BJ (cell line): ENCODE results near the gene ZDHHC7. TPM values are rescaled to one million over a fixed set of nuclear protein-coding genes. Genes with fewer than 3 reads are reported as not detected.

Experiments
- CTCF ChIA-PET: fragments of 350-600 bp; formaldehyde crosslinking; extraction: SDS; loops from one replicate; lab custom pipeline; 2021; ENCODE audit warnings: antibody characterized with exemption, inconsistent platforms; lab: Yijun Ruan, JAX
- POLR2A ChIA-PET: fragments of 300-600 bp; sonication (Branson Sonifier 250); formaldehyde crosslinking; extraction: SDS; loops from one replicate; lab custom pipeline; 2021; ENCODE audit warnings: antibody characterized with exemption; lab: Charles Lee
- DNase-seq: peaks from one replicate; pipeline ENCODE4 v3.0.0-alpha.2; 2011; ENCODE audit warnings: low read depth
- H3K27me3 ChIP-seq: 2 replicates; pipeline ENCODE4 v1.6.0; 2011; ENCODE audit warnings: low read length; ENCODE audit not compliant: control insufficient read depth, insufficient read depth
- H3K36me3 ChIP-seq: 2 replicates; pipeline ENCODE4 v1.5.1; 2011; ENCODE audit warnings: low read length; ENCODE audit not compliant: control insufficient read depth, insufficient read depth
- H3K4me3 ChIP-seq: 2 replicates; pipeline ENCODE4 v1.5.1; 2011; ENCODE audit warnings: low read depth, mild to moderate bottlenecking, control low read depth, low read length
- polyA plus RNA-seq: library from polyadenylated mRNA; depleted of rRNA; stranded (reverse); fragments of >200 nt; gene quantifications from 2 replicates; pipeline ENCODE4 v1.2.3, GENCODE V29; 2011
- TF ChIP-seq, protein P1 (sequence below): IDR thresholded peaks from 2 replicates; pipeline ENCODE4 v1.5.1; 2011; ENCODE audit warnings: low read depth, mild to moderate bottlenecking, control low read depth, inconsistent platforms, low read length, moderate library complexity; ENCODE audit not compliant: insufficient read depth

Gene ZDHHC7
- polyA plus RNA-seq, 1 experiment: 111 TPM

DNA sequence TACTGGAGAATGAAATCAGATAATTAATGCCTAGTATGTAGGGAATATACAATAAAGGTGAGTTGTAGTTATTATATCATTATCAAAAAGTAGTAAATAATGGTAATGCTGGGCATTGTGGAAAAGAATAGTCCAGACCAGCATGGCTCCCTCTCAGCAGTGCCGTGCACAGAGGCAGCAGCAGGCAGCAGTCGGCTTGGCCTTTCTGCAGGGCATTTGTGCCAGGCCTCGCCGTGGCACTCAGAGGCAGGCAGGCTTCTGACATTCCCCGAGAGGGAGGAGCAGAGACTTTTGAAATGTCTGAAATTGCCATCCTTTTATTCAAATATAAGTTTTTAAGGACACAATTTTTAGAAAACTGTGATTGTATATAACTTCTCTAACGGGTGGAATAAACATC lies 31.3 kb upstream of the ZDHHC7 start:
- H3K36me3 ChIP-seq: no peaks in the 10 kb centered on the region
- POLR2A ChIA-PET: no interaction called here
- TF ChIP-seq, protein P1, sequence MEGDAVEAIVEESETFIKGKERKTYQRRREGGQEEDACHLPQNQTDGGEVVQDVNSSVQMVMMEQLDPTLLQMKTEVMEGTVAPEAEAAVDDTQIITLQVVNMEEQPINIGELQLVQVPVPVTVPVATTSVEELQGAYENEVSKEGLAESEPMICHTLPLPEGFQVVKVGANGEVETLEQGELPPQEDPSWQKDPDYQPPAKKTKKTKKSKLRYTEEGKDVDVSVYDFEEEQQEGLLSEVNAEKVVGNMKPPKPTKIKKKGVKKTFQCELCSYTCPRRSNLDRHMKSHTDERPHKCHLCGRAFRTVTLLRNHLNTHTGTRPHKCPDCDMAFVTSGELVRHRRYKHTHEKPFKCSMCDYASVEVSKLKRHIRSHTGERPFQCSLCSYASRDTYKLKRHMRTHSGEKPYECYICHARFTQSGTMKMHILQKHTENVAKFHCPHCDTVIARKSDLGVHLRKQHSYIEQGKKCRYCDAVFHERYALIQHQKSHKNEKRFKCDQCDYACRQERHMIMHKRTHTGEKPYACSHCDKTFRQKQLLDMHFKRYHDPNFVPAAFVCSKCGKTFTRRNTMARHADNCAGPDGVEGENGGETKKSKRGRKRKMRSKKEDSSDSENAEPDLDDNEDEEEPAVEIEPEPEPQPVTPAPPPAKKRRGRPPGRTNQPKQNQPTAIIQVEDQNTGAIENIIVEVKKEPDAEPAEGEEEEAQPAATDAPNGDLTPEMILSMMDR: no peak
- H3K27me3 ChIP-seq: no peaks in the 10 kb centered on the region
- CTCF ChIA-PET: interaction anchor here (1.0 kb wide), 1 partner anchor 14 kb away, joined by 4 read pairs; no protein-coding TSS in a partner anchor
- no peak overlapping the region for H3K4me3 ChIP-seq
- DNase-seq: no peak

DNA sequence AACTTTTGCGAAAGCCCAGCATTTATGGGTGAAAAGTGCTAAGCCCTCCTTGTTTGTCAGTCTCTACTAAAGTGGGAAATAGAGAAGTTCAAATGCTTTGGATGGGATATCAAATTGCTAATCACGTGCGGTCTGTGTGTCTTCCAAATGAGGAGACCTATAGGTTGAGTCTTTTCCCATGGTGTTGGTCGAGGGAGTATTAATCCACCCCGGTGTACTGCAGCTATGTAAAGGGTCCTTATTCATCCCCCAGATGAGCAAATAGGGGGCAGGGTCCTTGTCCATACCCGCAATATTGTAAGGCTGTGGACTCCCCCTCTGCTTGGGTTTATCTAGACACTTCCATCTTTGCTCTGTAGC lies 30.8 kb upstream of the ZDHHC7 start:
- Histone ChIP-seq H3K4me3 (no peak overlapping the region), H3K36me3 (no peaks in the 10 kb centered on the region), H3K27me3 (no peaks in the 10 kb centered on the region)
- DNase-seq: no peak
- ChIA-PET CTCF (interaction anchor here (0.9 kb wide), 1 partner anchor 289 kb away, joined by 4 read pairs; no protein-coding TSS in a partner anchor), POLR2A (no interaction called here)
- TF ChIP-seq, protein P1: no peak

DNA sequence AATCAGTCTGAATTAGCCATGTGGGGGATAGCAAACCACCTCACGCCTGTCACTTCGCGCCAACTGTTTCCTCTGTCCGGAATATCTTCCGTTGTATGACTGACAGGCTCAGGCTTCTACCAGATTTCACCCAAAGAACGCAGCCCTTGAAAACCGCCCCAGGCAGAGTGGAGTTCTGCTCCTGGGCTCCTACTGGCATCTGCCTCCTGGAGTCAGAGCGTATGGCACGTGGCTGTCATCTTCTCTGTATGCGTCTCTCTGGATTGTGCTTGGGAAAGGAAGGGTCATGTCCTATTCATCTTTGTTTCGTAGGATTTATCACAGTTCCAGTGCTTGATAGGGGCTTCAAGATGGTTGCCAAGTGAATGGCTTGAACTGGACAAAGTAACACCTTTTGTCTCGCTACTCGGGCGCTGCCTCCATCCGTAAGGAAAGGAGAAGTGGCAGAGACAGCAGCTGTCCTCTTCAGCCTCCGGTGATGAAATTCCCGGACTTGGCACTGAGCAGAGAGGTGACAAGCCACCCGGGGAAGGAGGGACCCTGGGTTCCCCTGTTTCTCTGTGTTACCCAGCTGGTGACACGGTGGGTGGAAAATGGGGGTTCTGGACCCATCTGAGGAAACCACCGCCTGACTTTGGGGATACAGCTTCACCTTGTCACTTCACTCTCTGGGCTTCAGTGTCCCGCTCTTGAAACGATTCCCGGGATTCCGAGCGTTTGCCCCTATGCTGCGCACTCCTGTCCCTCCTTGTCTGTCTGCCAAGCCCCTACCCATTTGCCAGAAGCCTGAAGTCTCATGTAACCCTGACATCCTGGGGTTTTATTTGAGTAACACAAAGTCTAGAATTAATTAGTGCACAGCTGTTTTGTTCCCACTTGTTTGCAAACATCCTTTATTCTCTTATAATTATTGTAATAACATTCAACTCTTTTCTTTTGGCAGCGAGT lies 30.2 kb upstream of the ZDHHC7 start:
- Histone ChIP-seq H3K27me3 (no peaks in the 10 kb centered on the region), H3K4me3 (no peak overlapping the region), H3K36me3 (no peaks in the 10 kb centered on the region)
- DNase-seq: no peak
- ChIA-PET POLR2A (no interaction called here), CTCF (interaction anchor here (0.9 to 1.1 kb wide), 2 partner anchors 117 to 289 kb away, joined by 3 to 4 read pairs; no protein-coding TSS in a partner anchor)
- TF ChIP-seq, protein P1: no peak

DNA sequence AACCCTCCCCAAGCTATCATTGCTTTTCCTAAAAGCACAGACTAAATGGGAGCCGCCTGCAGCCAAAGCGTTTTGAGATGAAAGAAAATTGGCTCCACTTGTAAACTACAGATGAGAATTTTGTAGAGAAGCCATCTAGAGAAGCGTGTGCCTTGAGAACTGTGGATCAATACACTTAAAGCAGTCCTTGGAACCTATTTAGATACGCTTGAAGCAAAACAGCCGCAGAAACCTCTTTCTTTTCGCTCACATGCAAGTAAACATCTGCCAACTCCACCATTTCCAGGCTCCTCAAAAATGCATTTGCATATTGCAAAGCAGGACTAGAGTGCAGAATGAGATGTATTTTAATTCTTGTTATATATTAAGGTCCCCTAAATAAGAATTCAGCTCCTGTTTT lies 29.4 kb upstream of the ZDHHC7 start:
- TF ChIP-seq, protein P1: no peak
- POLR2A ChIA-PET: no interaction called here
- Histone ChIP-seq H3K4me3 (no peak overlapping the region), H3K27me3 (no peaks in the 10 kb centered on the region), H3K36me3 (no peaks in the 10 kb centered on the region)
- no peak for DNase-seq
- CTCF ChIA-PET: interaction anchor here (1.1 kb wide), 1 partner anchor 116 kb away, joined by 3 read pairs; no protein-coding TSS in a partner anchor

DNA sequence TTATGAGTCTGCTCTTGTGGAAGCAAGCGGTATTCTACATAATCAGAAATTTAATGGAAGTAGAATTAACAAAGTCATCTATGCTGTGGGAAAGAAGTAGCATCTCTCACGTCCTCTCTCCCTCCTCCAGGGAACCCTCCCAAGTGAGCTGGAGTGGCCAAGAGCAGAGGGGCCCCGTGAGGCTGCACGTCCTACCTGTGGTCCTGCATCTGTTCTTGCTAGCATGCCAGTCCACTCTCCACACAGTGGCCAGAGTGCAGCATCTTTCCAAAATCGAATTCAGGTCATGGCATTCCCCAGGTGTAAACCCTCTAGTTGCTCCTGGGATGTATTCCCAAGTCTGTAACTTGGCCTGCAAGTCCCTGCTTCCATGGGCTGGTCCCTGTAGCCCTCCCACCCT lies 26.4 kb upstream of the ZDHHC7 start:
- no peaks in the 10 kb centered on the region; the same call in 1 of the 2 replicates for H3K36me3 ChIP-seq
- H3K27me3 ChIP-seq: no peaks in the 10 kb centered on the region
- DNase-seq: no peak
- no peak overlapping the region for H3K4me3 ChIP-seq
- TF ChIP-seq, protein P1: no peak
- POLR2A ChIA-PET: no interaction called here
- CTCF ChIA-PET: interaction anchor here (0.9 kb wide), 1 partner anchor 12 kb away, joined by 3 read pairs; no protein-coding TSS in a partner anchor
